ENCODE results near the gene GPR108. TPM values are rescaled to one million over a fixed set of nuclear protein-coding genes. Genes with fewer than 3 reads are reported as not detected.

The GPR108 gene
- total RNA-seq, 1 donor from 2014 or later = 51.4 TPM

GRCh38 chr19:6718111-6718740 is 19.2 kb downstream of the GPR108 start:
- Mint-ChIP-seq H3K27me3 (ENCODE audit: low read depth) (peaks cover 11% of the 10 kb centered on the region), H3K9me3 (no peaks in the 10 kb centered on the region), H3K27ac (no peak overlapping the region), H3K36me3 (no peaks in the 10 kb centered on the region), H3K4me1 (peaks cover 17% of the 10 kb centered on the region), H3K4me3 (no peak overlapping the region)
- TF ChIP-seq CTCF (IDR thresholded peaks at IDR 0.05; ENCODE audit: unreplicated experiment) = no peak
- no peak for DNase-seq (ENCODE audit: low spot score in 2 of 2, unreplicated experiment in 2 of 2)

- H3K36me3 Mint-ChIP-seq = no peaks in the 10 kb centered on the region
- no peak overlapping the region for H3K4me3 Mint-ChIP-seq
- H3K9me3 Mint-ChIP-seq = no peaks in the 10 kb centered on the region
- TF ChIP-seq CTCF (IDR thresholded peaks at IDR 0.05; ENCODE audit: unreplicated experiment) = no peak
- peaks cover 17% of the 10 kb centered on the region for H3K27me3 Mint-ChIP-seq (ENCODE audit: low read depth)
- H3K4me1 Mint-ChIP-seq = peaks cover 13% of the 10 kb centered on the region
- DNase-seq (ENCODE audit: low spot score in 2 of 2, unreplicated experiment in 2 of 2) = no peak
- H3K27ac Mint-ChIP-seq = no peak overlapping the region
Observed at GRCh38 chr19:6717441-6717971, 19.9 kb downstream of the GPR108 start.

GRCh38 chr19:6717036-6717435 is 20.3 kb downstream of the GPR108 start:
- DNase-seq (ENCODE audit: low spot score in 2 of 2, unreplicated experiment in 2 of 2) = no peak
- TF ChIP-seq CTCF (IDR thresholded peaks at IDR 0.05; ENCODE audit: unreplicated experiment) = no peak
- no peaks in the 10 kb centered on the region for H3K36me3 Mint-ChIP-seq
- no peak overlapping the region for H3K27ac Mint-ChIP-seq
- H3K4me1 Mint-ChIP-seq = peaks cover 11% of the 10 kb centered on the region
- no peaks in the 10 kb centered on the region for H3K9me3 Mint-ChIP-seq
- H3K4me3 Mint-ChIP-seq = no peak overlapping the region
- peaks cover 22% of the 10 kb centered on the region for H3K27me3 Mint-ChIP-seq (ENCODE audit: low read depth)

GRCh38 chr19:6716610-6716970 is 20.8 kb downstream of the GPR108 start:
- no peak overlapping the region for H3K4me3 Mint-ChIP-seq
- H3K36me3 Mint-ChIP-seq = no peaks in the 10 kb centered on the region
- no peaks in the 10 kb centered on the region for H3K9me3 Mint-ChIP-seq
- DNase-seq (ENCODE audit: low spot score in 2 of 2, unreplicated experiment in 2 of 2) = no peak
- peaks cover 7% of the 10 kb centered on the region for H3K4me1 Mint-ChIP-seq
- H3K27me3 Mint-ChIP-seq (ENCODE audit: low read depth) = peaks cover 27% of the 10 kb centered on the region
- TF ChIP-seq CTCF (IDR thresholded peaks at IDR 0.05; ENCODE audit: unreplicated experiment) = no peak
- no peak overlapping the region for H3K27ac Mint-ChIP-seq

GRCh38 chr19:6714749-6715555 is 22.4 kb downstream of the GPR108 start:
- Mint-ChIP-seq H3K4me1 (no peaks in the 10 kb centered on the region), H3K4me3 (no peak overlapping the region), H3K27me3 (ENCODE audit: low read depth) (peaks cover 43% of the 10 kb centered on the region), H3K27ac (no peak overlapping the region), H3K9me3 (no peaks in the 10 kb centered on the region), H3K36me3 (no peaks in the 10 kb centered on the region)
- no peak for TF ChIP-seq CTCF (IDR thresholded peaks at IDR 0.05; ENCODE audit: unreplicated experiment)
- DNase-seq (ENCODE audit: low spot score in 2 of 2, unreplicated experiment in 2 of 2) = no peak
